Activated T-helper 17 cell treated with anti-CD3 and anti-CD28 coated beads, Interleukin-2, amount 50 U/mL, for 72 hours (primary cell): ENCODE results near the gene PREP. TPM values are rescaled to one million over a fixed set of nuclear protein-coding genes. Genes with fewer than 3 reads are reported as not detected.

Experiments used
- ATAC-seq: fragments of 150-1000 bp; cut with Tn5 transposase; replicated peaks from 2 replicates; pipeline ENCODE4 v1.10.0; 2021; ENCODE audit warnings: mild to moderate bottlenecking, moderate library complexity
- H3K27ac Mint-ChIP-seq: one replicate; pipeline ENCODE4 v1.8.0; 2022; ENCODE audit warnings: mixed read lengths
- H3K27me3 Mint-ChIP-seq: one replicate; pipeline ENCODE4 v1.8.0; 2022; ENCODE audit warnings: mixed read lengths
- H3K36me3 Mint-ChIP-seq: one replicate; pipeline ENCODE4 v1.8.0; 2022; ENCODE audit warnings: low read depth, mild to moderate bottlenecking, mixed read lengths
- H3K4me1 Mint-ChIP-seq: one replicate; pipeline ENCODE4 v1.8.0; 2022; ENCODE audit warnings: mixed read lengths
- H3K4me3 Mint-ChIP-seq: one replicate; pipeline ENCODE4 v1.8.0; 2022; ENCODE audit warnings: mild to moderate bottlenecking, mixed read lengths
- H3K9me3 Mint-ChIP-seq: one replicate; pipeline ENCODE4 v1.8.0; 2022; ENCODE audit warnings: mixed read lengths
- total RNA-seq, 2 donors: library from RNA; stranded (reverse); gene quantifications; one replicate each; pipeline ENCODE4 v1.2.3, GENCODE V29; 2022

The PREP gene
- total RNA-seq, result 10 to 100 TPM; 32.3 to 50.2 TPM

DNA sequence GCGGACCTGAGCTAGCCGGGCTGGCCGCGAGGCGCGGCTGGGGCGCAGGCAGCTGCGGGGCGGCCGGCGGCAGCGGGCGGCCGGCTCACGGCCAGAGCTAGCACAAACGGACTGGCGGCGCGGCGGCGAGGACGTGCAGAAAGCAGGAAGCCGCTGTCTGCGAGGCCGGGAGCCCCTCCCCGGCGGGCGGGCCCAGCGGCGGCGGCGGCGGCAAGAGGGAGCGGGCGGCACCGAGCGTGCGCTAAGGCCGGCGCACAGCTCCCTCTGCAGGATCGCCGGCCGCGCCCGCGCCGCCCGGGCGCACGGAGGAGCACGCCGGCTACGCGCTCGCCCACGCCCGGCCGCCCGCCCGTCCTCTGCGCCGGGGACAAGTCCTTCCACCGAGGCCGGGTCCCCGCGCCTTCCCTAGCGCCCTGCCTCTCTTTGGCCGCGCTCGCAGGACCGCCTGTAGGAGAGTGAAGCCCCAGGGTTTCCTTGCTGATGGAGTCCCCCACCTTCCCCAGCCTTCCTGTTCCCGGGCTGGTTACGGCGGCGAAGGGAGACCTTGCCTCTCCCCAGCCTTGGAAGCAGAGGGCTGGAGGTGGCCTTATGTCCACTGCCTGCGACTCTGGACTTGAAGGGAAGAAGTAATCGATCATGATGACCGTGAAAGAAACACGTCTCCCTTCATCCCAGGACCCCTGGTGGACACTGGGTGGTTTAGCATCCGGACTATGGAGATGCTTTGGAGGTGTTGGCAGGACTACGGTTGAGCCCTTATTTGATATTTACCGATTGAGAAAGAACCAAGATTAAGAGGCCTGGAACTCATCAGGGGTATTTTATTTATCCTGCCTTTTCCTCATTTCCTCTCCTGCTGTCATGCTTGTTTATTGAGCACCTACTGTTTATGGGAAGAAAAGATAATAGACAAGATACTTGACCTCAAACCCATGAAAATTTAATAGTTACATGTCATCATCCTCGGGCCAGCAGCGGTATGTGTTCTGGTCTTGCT is at the start of gene PREP:
Gene PREP (minus strand): TSS at position 144 of the 997 bp plus-strand sequence. CDS start 191 bp downstream, outside the sequence.
- H3K27me3 Mint-ChIP-seq, result peaks cover 10% of the 10 kb centered on the region
- H3K4me1 Mint-ChIP-seq, result peaks cover 32% of the 10 kb centered on the region
- H3K36me3 Mint-ChIP-seq, result no peaks in the 10 kb centered on the region

DNA sequence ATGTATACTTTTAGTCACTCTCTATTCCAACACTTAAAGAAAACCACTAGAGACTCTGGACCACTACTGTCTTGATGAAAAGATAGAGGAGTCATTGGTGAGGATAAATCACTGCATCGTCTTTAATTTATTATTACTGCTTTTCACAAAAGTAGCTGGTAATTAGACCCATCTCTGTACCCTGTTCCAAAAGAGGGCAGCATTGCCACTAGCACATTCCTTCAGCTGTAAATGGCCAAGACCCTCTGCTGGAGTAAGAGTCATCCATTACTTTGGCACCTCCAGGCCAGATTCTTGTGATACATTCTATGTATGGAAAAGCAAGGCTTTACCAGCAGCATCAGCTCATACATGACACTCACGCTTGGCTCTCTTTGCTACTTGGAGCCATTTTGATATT is 49.5 kb upstream of the PREP start:
- no peak for ATAC-seq
- Mint-ChIP-seq H3K36me3 (no peaks in the 10 kb centered on the region), H3K27ac (no peak overlapping the region), H3K4me3 (peak overlapping the region; percentile 72), H3K27me3 (peaks cover 16% of the 10 kb centered on the region), H3K9me3 (no peaks in the 10 kb centered on the region), H3K4me1 (peaks cover 9% of the 10 kb centered on the region)

More for the DNA sequence above, at the start of gene PREP:
- peak within 1 kb of the TSS; percentile 97 for H3K4me3 Mint-ChIP-seq
- H3K9me3 Mint-ChIP-seq, result no peaks in the 10 kb centered on the region
- peak; percentile 95 for ATAC-seq
- peak within 1 kb of the TSS; percentile 83 for H3K27ac Mint-ChIP-seq

DNA sequence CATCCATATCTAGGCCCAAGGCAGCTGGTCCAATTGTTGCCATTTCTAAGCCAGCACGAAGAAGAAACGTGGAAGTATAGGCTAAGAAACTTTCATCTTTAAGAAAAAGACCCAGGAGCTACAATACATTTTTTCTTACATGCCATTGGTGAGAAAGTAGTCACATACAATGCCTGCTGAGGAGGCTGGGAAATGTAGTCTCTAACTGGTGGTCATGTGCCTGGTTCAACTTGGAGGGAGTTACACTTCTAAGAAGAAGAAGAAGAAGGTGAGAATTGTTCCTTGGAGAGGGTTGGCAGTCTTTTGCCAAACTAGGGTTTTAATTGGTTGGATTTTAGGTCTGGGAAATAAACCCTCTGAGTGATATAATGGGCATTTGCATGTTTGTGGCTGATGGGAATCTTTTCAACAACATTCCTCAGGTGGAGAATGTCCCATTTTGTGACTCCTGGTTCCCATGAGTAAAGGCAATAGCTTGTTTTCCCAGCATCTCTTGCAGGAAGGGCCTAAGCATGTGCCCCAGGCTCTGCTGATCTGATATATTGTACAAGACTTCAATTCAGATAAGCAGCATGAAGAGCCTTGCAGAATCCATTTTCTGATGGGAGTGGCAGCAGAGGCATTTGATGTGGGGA is 47.0 kb upstream of the PREP start:
- no peaks in the 10 kb centered on the region for H3K36me3 Mint-ChIP-seq
- H3K9me3 Mint-ChIP-seq, result no peaks in the 10 kb centered on the region
- no peak overlapping the region for H3K27ac Mint-ChIP-seq
- no peak for ATAC-seq
- H3K27me3 Mint-ChIP-seq, result peaks cover 13% of the 10 kb centered on the region
- no peak overlapping the region for H3K4me3 Mint-ChIP-seq
- peaks cover 5% of the 10 kb centered on the region for H3K4me1 Mint-ChIP-seq

DNA sequence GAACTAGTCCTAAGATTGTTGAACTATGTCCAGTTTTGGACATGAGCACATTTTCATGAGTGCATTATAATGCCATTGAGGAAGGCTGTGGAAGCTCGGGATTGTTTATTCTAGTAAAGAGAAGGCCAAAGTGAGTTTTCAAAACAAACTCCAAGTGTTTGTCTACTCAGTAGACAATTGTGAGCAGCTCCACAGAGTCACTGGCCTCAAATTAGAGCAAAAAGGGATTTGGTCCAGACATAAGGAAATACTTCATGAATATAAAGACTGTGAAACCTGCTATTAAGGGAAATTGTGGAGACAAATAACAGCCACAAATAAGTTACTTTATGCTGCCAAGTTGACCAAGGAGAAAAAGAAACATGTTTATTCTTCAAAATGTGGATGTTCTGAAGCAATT is 42.6 kb upstream of the PREP start:
- no peak overlapping the region for H3K27ac Mint-ChIP-seq
- no peak for ATAC-seq
- no peak overlapping the region for H3K4me3 Mint-ChIP-seq

DNA sequence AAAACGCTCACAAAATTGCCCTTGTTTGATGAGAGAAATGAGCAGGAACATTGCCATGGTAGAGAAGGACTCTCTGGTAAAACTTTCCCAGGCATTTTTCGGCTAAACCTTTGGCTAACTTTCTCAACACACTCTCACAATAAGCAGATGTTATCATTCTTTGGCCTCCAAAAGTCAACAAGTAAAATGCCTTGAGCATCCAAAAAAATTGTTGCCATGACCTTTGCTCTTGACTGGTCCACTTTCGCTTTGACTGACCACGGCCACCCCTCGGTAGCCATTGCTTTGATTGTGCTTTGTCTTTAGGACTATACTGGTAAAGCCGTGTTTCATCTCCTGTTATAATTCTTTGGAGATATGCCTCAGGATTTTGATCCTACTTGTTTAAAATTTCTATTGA is 41.1 kb upstream of the PREP start:
- Mint-ChIP-seq H3K27ac (no peak overlapping the region), H3K9me3 (peaks cover 6% of the 10 kb centered on the region), H3K4me3 (no peak overlapping the region), H3K4me1 (no peaks in the 10 kb centered on the region), H3K27me3 (peaks cover 9% of the 10 kb centered on the region), H3K36me3 (no peaks in the 10 kb centered on the region)
- no peak for ATAC-seq

More for the DNA sequence above, 42.6 kb upstream of the PREP start:
- Mint-ChIP-seq H3K4me1 (no peaks in the 10 kb centered on the region), H3K9me3 (peaks cover 6% of the 10 kb centered on the region), H3K36me3 (no peaks in the 10 kb centered on the region), H3K27me3 (peaks cover 9% of the 10 kb centered on the region)

DNA sequence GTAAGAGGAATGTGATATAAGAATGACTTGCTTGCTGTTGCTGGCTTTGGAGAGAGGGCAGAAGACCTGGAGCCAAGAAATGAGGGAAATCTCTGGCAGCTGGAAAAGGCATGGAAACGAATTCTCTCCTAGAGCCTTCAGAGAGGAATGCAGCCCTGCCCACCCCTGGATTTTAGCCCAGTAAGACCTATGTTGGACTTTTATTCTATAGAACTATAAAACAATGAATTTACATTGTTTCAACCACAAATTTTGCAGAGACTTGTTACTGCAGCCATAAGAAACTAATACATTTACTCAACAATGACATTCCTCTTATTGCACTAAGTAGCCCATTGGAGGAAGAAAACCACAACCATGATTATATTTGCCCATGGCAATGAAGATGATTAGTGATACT is 39.5 kb upstream of the PREP start:
- Mint-ChIP-seq H3K4me1 (no peaks in the 10 kb centered on the region), H3K4me3 (no peak overlapping the region), H3K9me3 (peaks cover 6% of the 10 kb centered on the region), H3K36me3 (no peaks in the 10 kb centered on the region), H3K27me3 (peaks cover 14% of the 10 kb centered on the region), H3K27ac (no peak overlapping the region)
- no peak for ATAC-seq

DNA sequence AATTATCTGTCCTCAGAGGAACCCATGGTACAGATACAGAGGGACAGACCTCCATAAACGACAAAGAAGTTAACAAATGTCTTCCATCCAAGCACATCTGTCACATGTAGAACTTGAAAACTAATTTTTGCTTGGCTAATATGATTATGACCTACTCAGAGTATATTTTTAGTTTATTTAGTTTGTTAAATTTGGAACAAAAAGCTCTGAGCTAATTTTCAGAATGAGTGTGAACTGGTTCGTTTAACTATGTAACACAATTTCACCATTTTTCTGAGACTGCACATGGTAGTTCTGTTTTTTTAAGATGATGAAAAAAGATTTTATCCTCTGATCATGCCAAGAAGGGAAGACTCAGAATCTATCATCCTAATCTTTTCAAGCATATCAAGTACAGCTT is 34.4 kb upstream of the PREP start:
- H3K27ac Mint-ChIP-seq, result no peak overlapping the region
- no peaks in the 10 kb centered on the region for H3K9me3 Mint-ChIP-seq
- peaks cover 9% of the 10 kb centered on the region for H3K27me3 Mint-ChIP-seq
- H3K4me1 Mint-ChIP-seq, result no peaks in the 10 kb centered on the region
- no peaks in the 10 kb centered on the region for H3K36me3 Mint-ChIP-seq
- no peak overlapping the region for H3K4me3 Mint-ChIP-seq
- no peak for ATAC-seq

DNA sequence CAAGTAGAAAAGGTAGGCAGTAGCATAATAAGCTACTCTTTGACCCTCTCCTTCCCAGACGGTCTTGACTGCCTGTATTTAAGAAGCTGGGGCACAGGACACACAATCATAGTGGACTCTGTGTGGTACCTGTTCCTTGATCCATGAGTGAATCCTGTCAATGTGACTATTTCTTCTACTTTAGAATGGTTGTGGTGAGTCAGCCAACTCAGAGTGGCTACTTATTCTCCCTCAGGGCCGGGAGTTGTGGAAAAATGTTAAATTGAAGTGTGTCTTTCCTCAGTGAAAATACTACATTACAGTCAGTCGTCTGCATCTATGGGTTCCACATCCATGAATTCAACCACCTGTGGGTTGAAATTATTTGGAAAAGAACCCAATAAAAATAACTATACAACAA is 30.8 kb upstream of the PREP start:
- H3K9me3 Mint-ChIP-seq, result no peaks in the 10 kb centered on the region
- H3K4me1 Mint-ChIP-seq, result no peaks in the 10 kb centered on the region
- no peaks in the 10 kb centered on the region for H3K36me3 Mint-ChIP-seq
- H3K27me3 Mint-ChIP-seq, result peaks cover 9% of the 10 kb centered on the region
- ATAC-seq, result no peak
- H3K4me3 Mint-ChIP-seq, result no peak overlapping the region
- H3K27ac Mint-ChIP-seq, result no peak overlapping the region

DNA sequence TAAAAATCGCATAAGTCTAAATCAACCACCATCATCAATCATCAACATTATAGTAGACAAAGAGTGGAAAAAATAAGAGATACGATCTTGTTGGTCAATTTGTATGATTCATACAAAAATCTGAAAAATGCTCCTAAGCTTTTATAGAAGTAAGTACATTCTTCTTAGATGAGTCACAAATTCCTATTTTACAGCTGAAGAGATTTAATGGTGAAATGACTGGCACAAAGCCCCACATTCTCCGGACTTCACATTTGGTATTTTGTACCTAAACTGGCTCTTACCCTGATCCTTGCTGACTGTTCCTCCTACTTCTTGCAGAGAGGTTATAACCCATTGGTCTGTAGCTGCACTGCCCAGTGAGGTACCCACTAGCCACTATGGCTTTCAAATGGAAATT is 29.9 kb upstream of the PREP start:
- Mint-ChIP-seq H3K27me3 (peaks cover 6% of the 10 kb centered on the region), H3K36me3 (no peaks in the 10 kb centered on the region), H3K9me3 (no peaks in the 10 kb centered on the region), H3K27ac (peak overlapping the region; percentile 43), H3K4me1 (no peaks in the 10 kb centered on the region), H3K4me3 (no peak overlapping the region)
- ATAC-seq, result peak; percentile 69

DNA sequence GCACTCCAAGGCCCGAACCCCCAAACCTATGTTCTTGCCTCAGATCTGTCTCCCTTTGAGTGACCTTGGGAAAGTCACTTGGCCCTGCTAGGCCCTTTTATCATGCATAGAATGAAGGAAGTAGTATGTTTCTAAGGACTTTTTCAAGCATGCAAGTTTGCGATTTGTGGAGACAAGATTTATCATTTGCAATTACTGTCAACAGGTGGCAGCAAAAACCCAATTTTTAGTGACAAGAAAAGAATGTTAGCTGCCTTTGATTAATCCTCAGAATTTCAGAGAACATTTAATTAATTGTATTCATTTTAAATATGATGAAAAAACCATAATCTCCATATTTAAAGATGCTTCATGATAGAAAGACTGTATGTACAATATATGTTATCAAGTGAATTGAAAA is 28.3 kb upstream of the PREP start:
- ATAC-seq, result no peak

DNA sequence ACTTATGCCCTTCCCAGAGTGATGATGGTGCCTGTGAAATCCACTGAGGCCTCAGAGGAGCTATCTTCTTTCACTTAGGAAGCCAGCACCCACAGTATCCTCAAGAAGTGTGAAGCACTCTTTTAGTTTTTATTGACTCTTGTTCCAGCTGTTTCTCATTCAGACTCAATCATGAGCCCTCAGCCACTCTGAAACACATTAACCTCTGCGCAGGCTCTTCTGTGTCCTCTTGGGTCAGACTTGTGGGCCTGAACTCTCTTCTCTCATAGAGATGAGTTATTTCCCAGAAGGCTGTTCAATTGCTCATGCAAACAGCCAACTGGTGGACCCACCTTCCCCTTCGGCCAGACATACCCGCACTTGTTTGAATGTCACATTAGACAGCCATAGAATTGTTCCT is 27.8 kb upstream of the PREP start:
- Mint-ChIP-seq H3K9me3 (no peaks in the 10 kb centered on the region), H3K4me3 (no peak overlapping the region), H3K36me3 (no peaks in the 10 kb centered on the region), H3K27ac (no peak overlapping the region), H3K4me1 (no peaks in the 10 kb centered on the region), H3K27me3 (no peaks in the 10 kb centered on the region)
- ATAC-seq, result no peak

More for the DNA sequence above, 28.3 kb upstream of the PREP start:
- Mint-ChIP-seq H3K36me3 (no peaks in the 10 kb centered on the region), H3K27me3 (peaks cover 3% of the 10 kb centered on the region), H3K27ac (no peak overlapping the region), H3K9me3 (no peaks in the 10 kb centered on the region), H3K4me1 (no peaks in the 10 kb centered on the region), H3K4me3 (no peak overlapping the region)

DNA sequence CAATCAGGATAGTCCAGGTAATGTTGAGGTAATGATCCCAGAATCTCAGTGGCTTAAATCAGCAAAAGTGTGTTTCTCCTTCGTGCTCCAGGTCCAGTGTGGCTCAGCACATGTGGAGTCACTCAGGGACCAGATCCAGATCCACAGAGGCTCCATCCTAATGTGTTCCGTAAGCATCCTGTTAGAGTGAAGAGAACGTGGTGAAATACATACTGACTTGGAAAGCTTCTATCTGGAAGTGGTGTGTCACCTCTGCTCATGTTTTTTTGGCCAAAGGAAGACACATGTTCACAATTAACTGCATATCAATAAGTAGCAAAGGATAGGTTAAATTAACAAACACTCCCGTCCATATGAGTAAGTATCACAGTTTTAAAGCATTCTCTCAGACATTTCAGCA is 26.8 kb upstream of the PREP start:
- H3K4me1 Mint-ChIP-seq, result no peaks in the 10 kb centered on the region
- no peaks in the 10 kb centered on the region for H3K27me3 Mint-ChIP-seq
- no peak for ATAC-seq
- no peak overlapping the region for H3K4me3 Mint-ChIP-seq
- H3K27ac Mint-ChIP-seq, result no peak overlapping the region
- no peaks in the 10 kb centered on the region for H3K36me3 Mint-ChIP-seq
- H3K9me3 Mint-ChIP-seq, result no peaks in the 10 kb centered on the region

DNA sequence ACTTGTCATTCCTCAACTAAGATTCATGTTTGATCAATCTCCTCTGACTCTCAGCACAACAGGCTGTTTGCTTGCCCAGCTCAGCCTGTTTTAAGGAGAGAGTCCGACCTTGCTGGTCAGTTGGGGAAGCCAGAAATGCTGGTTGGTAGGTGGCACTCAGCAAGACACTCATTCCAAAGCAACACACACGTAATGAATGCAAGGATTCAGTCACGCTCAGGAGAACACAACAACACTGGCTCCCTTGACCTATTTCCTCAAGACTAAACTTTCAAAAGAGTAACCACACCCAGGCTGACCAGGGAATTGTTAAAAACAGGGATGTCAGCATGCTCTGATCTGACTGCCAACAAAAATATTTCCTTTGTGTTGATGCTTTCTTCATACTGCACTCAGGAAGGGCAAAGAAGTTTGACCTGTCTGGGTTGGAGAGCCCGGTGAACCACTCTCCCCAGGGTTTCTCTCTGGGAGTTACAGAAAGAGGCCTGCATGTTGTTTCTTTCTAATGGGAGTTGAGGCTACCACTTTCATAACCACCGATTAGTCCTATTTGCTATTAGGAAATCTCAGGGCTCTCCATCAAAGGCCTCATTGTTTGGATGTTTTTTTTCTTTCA is 25.6 kb upstream of the PREP start:
- H3K27me3 Mint-ChIP-seq, result peaks cover 3% of the 10 kb centered on the region
- peak; percentile 20 for ATAC-seq
- no peaks in the 10 kb centered on the region for H3K36me3 Mint-ChIP-seq
- peaks cover 5% of the 10 kb centered on the region for H3K4me1 Mint-ChIP-seq
- no peaks in the 10 kb centered on the region for H3K9me3 Mint-ChIP-seq
- H3K27ac Mint-ChIP-seq, result no peak overlapping the region
- no peak overlapping the region for H3K4me3 Mint-ChIP-seq

DNA sequence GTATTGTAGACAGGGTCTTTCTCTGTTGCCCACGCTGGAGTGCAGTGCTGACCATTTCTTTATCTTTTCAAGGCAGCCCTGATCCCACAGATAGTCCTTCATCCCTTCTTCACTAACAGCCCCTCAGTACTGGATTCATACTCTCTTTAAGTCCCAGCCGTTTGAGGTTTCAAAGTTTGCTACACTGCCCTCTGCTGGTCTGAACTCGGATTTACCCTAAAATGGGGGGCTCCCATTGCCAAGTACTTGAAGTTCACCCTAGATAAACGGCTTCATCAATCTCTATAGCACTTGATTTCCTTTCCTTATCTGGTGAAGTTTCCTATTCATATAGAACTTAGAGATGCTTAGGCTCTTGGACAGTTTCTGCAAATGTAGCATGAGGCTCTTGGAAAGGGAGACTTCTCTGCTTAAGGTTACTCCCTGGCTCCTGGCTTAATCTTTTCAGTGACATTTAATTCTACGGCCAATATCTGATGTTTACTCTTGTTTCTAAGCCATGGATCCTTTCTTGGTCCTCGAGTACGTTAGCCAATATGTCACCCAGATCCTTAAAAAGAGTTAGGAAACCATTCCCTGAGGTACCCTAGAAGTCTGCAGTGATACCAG is 21.4 kb upstream of the PREP start:
- ATAC-seq, result peak; percentile 74
- no peak overlapping the region for H3K4me3 Mint-ChIP-seq
- H3K4me1 Mint-ChIP-seq, result peaks cover 5% of the 10 kb centered on the region
- peaks cover 3% of the 10 kb centered on the region for H3K27me3 Mint-ChIP-seq
- no peaks in the 10 kb centered on the region for H3K9me3 Mint-ChIP-seq
- no peaks in the 10 kb centered on the region for H3K36me3 Mint-ChIP-seq
- no peak overlapping the region for H3K27ac Mint-ChIP-seq
